Measurements from ENCODE around the gene HNRNPC.

HNRNPC gene

DNA sequence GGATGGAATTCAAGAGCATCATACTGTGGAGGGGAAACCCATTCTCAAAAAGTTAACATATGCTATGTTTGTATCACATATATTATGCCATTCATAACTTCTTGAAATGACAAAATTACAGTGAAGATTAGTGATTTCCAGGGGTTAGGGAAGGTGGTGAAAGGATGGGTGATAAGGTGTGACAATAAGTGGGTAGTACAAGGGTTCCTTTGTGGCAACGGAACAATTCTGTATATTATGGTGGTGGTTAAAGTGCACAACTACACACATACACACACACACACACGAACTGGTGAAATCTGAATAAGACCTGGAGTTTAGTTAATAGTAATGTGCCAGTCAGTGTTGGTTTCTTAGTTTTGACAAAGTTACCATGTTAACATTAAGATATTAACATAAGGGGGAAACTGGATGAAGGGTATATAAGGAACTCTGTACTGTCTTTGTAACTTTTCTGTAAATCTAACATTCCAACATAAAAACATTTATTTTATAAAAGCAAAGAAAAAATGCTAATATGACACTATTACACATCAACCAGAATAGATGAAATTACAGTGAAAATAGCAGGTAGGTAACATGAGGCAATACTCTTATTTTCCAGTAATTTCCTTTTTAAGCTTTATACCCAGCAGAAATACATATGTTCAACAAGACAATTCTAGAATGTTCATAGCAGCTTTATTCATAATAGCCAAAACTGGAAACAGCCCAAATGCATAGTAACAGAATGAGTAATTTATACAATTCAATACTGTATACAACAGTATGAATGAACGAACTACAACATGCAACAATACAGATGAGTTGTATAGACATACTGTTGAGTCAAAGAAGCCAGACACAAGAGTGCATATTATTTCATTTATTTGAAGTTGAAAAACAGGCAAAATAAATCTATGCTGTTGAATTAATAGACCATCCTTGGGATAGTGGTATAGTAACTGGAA lies 69.4 kb downstream of the HNRNPC start:
- no peak overlapping the region for H3K27ac ChIP-seq
- TF ChIP-seq, protein P1, sequence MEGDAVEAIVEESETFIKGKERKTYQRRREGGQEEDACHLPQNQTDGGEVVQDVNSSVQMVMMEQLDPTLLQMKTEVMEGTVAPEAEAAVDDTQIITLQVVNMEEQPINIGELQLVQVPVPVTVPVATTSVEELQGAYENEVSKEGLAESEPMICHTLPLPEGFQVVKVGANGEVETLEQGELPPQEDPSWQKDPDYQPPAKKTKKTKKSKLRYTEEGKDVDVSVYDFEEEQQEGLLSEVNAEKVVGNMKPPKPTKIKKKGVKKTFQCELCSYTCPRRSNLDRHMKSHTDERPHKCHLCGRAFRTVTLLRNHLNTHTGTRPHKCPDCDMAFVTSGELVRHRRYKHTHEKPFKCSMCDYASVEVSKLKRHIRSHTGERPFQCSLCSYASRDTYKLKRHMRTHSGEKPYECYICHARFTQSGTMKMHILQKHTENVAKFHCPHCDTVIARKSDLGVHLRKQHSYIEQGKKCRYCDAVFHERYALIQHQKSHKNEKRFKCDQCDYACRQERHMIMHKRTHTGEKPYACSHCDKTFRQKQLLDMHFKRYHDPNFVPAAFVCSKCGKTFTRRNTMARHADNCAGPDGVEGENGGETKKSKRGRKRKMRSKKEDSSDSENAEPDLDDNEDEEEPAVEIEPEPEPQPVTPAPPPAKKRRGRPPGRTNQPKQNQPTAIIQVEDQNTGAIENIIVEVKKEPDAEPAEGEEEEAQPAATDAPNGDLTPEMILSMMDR (IDR thresholded peaks at IDR 0.05), result no peak
- TF ChIP-seq ZFX (IDR thresholded peaks at IDR 0.05; ENCODE audit: borderline replicate concordance), result no peak

DNA sequence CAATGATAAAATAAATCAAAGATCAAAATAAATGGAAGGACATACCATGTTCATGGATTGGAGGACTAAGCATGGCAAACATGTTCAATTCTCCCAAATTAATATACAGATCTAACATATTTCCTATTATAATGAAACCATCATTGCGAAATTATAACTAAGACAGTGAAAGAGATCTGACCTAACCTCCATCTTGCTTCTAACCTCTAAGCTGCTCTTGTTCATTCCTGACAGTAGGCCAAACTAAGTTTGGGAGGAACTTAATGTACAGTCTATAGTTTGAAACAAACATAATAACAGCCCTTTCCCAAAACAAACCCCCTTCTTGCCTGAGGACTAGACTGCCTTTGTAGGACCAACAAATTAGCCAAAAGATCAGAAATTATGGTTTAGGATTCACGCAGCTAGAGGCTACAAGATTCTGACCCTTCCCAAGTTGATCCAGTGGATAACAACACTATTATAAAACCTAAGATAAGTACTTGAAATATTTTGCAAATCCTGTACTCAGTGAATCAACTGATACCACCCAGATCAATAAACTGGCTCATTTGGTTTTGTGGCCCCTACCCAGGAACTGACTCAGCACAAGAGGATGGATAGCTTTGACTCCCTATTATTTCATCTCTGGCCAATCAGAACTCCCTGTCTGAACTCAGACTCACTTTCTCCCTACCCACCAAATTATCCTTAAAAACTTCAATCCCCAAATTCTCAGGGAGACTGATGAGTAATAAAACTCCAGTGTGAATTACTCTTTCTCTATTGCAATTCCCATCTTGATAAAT lies 71.6 kb downstream of the HNRNPC start:
- no peak overlapping the region for H3K27ac ChIP-seq
- no peak for TF ChIP-seq ZFX (IDR thresholded peaks at IDR 0.05; ENCODE audit: borderline replicate concordance)
- TF ChIP-seq, protein P1 (IDR thresholded peaks at IDR 0.05), result no peak

DNA sequence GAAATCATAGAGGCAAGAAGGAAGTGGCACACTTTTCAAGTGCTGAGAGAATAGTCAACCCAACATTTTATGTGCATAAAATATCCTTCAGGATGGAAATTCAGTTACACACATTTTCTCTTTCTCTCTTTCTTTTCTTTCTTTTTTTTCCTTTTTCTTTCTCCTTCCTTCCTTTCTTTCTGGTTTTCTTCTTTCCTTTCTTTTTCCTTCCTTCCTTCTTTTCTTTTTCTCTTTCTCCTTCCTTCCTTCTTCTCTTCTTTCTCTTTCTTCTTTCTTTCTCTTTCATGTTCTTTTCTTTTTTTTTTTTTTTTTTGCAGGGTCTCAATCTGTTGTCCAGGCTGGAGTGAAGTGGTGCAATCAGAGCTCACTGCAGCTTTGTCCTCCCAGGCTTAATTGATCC lies 74.6 kb downstream of the HNRNPC start:
- no peak overlapping the region for H3K27ac ChIP-seq
- TF ChIP-seq ZFX (IDR thresholded peaks at IDR 0.05; ENCODE audit: borderline replicate concordance), result no peak
- TF ChIP-seq, protein P1 (IDR thresholded peaks at IDR 0.05), result no peak

- TF ChIP-seq ZFX (IDR thresholded peaks at IDR 0.05; ENCODE audit: borderline replicate concordance), result no peak
- TF ChIP-seq, protein P1 (IDR thresholded peaks at IDR 0.05), result no peak
- no peak overlapping the region for H3K27ac ChIP-seq
Measured at GRCh38 chr14:21192875-21193535, 76.2 kb downstream of the HNRNPC start.

DNA sequence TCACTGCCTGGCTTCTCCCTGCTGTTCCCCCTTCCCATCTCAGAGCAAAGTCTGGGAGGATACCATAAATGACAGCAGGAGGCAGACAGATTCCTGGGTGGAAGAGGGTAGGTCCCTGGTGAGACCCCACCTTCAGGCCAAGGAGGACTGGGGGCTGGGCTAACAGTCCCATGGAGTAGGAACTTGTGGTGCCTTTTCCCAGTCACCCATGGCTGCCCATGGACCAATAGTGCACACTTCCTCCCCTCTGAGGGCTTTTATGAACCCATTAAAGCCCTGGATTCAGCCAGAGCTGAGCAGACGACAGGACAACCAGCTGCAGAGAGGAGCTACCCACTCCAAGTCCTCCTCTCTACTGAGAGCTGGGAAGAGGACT lies 76.8 kb downstream of the HNRNPC start:
- TF ChIP-seq ZFX (IDR thresholded peaks at IDR 0.05; ENCODE audit: borderline replicate concordance), result no peak
- TF ChIP-seq, protein P1 (IDR thresholded peaks at IDR 0.05), result no peak
- no peak overlapping the region for H3K27ac ChIP-seq

DNA sequence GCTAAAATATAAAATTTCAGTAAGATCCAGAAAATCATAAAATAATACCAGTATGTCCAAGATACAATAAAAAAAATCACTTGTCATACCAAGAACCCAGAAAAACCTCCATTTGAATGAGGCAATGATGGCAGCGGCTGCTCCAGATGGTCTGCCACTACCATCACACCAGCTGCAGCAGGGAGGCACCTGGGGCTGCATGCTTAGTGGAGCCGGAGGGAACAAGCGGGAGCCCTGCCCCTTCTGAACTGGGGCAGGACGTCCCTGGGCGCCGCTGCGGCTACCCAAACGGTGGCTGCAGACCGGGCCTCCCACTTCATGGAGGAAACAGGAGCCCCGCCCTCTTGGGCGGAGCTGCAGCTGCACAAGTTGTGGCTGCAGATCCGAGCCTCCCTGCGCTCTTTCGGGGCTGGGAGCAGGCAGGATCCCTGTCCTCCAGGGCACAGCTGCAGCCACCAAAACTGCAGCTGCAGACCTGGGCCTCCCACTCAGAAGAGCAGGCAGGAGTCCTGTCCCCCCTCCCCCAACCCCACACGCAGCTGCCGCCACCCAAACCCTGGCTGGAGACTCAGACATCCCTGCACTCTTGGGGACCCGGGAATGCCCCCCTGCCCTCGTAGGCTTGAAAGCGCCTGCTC lies 77.3 kb downstream of the HNRNPC start:
- no peak overlapping the region for H3K27ac ChIP-seq

More for the DNA sequence above, 77.3 kb downstream of the HNRNPC start:
- TF ChIP-seq ZFX (IDR thresholded peaks at IDR 0.05; ENCODE audit: borderline replicate concordance), result no peak
- TF ChIP-seq, protein P1 (IDR thresholded peaks at IDR 0.05), result no peak

Measured in 22Rv1 (cell line).